ENCODE measurements around the gene TESMIN.

TESMIN gene

DNA sequence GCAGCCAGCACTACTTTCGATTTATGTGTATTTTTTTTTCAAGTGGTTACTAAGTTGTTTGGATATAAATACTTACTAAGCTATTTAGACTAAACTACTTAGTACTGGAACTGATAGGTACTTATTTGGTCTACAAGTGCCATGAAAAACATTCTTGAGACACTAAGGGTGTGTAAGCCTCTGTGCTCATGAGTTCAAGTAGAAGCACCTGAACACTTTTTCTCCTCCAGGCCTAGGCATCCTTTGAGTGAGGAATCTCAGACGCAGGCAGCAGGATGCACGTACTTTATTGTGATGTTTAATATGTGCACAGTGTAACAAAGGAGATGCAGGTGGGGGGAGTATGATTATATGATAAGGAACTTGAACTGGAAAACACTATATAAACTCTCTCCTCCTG is 7.8 kb downstream of the TESMIN start:
- TF ChIP-seq CTCF (IDR thresholded peaks at IDR 0.05; ENCODE audit: low read depth, low read length), result no peak
- H3K4me3 ChIP-seq (replicated peaks in 1 of 2; ENCODE audit: low read depth in 2 of 2, low read length in 2 of 2), result no peak overlapping the region
- DNase-seq (ENCODE audit: low read depth in 2 of 2), result no peak

- TF ChIP-seq CTCF (IDR thresholded peaks at IDR 0.05; ENCODE audit: low read depth, low read length), result no peak
- no peak overlapping the region for H3K4me3 ChIP-seq (replicated peaks in 1 of 2; ENCODE audit: low read depth in 2 of 2, low read length in 2 of 2)
- no peak for DNase-seq (ENCODE audit: low read depth in 2 of 2)
Observed at GRCh38 chr11:68741463-68741862, 9.9 kb downstream of the TESMIN start.

DNA sequence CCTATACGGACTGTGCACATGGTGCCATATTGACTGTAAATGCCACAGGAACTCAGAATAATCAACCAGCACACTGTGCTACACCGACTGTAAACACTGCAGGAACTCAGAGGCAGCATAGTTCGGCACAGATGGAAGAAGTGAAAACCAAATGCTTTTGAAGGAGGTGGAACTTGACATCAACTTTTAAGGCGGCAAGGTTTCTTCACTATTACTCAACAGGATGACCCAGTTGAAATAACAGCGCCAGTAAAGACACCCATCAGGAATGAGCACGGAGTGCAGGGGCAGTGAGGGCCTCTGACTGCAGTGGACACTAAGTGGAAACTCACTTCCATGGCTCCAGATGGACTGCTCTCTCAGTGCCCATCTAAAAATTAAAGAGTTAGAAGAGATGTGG is 15.7 kb downstream of the TESMIN start:
- TF ChIP-seq CTCF (IDR thresholded peaks at IDR 0.05; ENCODE audit: low read depth, low read length), result no peak
- DNase-seq (ENCODE audit: low read depth in 2 of 2), result no peak
- H3K4me3 ChIP-seq (replicated peaks in 1 of 2; ENCODE audit: low read depth in 2 of 2, low read length in 2 of 2), result no peak overlapping the region

DNA sequence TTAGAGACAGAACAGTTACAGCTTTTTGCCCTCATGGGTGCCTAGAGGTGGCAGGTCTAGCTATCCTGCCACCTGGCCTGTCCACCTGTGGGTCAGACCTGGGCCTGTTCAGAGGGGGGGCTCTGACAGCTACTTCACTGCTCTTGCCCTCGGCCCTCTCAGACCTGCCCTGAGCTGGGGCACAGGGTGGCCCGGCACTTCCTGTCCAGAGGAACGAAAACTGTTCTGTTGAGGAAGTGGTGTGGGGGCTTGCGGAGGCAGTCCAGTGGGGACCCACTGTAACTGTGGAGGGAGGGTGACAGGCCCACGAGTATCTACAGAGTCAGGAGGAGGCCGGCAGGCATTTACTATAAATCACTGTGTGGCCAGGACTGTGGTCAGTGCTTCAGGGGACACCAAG is 16.2 kb downstream of the TESMIN start:
- DNase-seq (ENCODE audit: low read depth in 2 of 2), result no peak
- TF ChIP-seq CTCF (IDR thresholded peaks at IDR 0.05; ENCODE audit: low read depth, low read length), result no peak
- no peak overlapping the region for H3K4me3 ChIP-seq (replicated peaks in 1 of 2; ENCODE audit: low read depth in 2 of 2, low read length in 2 of 2)

GRCh38 chr11:68734111-68734510 is 17.2 kb downstream of the TESMIN start:
- H3K4me3 ChIP-seq (replicated peaks in 1 of 2; ENCODE audit: low read depth in 2 of 2, low read length in 2 of 2), result no peak overlapping the region
- TF ChIP-seq CTCF (IDR thresholded peaks at IDR 0.05; ENCODE audit: low read depth, low read length), result no peak
- no peak for DNase-seq (ENCODE audit: low read depth in 2 of 2)

GRCh38 chr11:68727783-68728182 is 23.5 kb downstream of the TESMIN start:
- no peak overlapping the region for H3K4me3 ChIP-seq (replicated peaks in 1 of 2; ENCODE audit: low read depth in 2 of 2, low read length in 2 of 2)
- peak; percentile 29 to 57 for DNase-seq (ENCODE audit: low read depth in 2 of 2)
- TF ChIP-seq CTCF (IDR thresholded peaks at IDR 0.05; ENCODE audit: low read depth, low read length), result no peak

DNA sequence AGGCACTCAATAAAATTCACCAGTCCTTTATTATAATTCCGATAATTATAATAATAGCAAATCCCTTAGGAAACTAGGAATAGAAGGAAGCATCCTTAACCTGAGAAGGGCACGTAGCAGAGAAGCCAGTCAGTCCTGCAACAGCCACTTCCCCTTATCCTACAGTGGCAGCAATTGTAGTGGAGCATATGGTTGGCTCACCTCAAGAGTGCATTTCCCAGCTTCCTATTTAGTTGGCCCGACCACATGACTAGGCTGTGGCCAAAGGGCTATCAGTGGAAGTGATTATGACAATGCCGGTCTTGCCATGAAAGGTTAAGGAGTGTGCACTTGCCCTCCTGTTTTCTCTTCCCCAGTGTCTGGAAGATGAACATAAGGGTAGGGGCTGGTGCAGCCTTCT is 27.0 kb downstream of the TESMIN start:
- DNase-seq (ENCODE audit: low read depth in 2 of 2), result no peak
- TF ChIP-seq CTCF (IDR thresholded peaks at IDR 0.05; ENCODE audit: low read depth, low read length), result no peak
- H3K4me3 ChIP-seq (replicated peaks in 1 of 2; ENCODE audit: low read depth in 2 of 2, low read length in 2 of 2), result no peak overlapping the region
